H1 (cell line): ENCODE data around the gene CCDC80.

Source experiments
- SAP30 ChIP-seq: fragments of 300-600 bp; sonication (generic); IDR thresholded peaks from 2 replicates; pipeline ENCODE4 v1.7.1; 2012; ENCODE audit warnings: low read length, moderate library complexity, mild to moderate bottlenecking, inconsistent platforms; ENCODE audit not compliant: insufficient read depth, insufficient replicate concordance
- SIN3A ChIP-seq, 2 experiments: IDR thresholded peaks in 1 of 2; conservative IDR thresholded peaks in 1 of 2; 2 replicates each; pipeline ENCODE4 v1.6.1; 2011 to 2012; ENCODE audit warnings: low read length in 2 of 2, improper control_type of control experiment in 1 of 2, low read depth in 1 of 2, mild to moderate bottlenecking in 1 of 2
- SUZ12 ChIP-seq: fragments of 200-600 bp; sonication (generic); IDR thresholded peaks from 2 replicates; pipeline ENCODE4 v1.6.1; 2012; ENCODE audit warnings: mild to moderate bottlenecking, inconsistent platforms, low read length, moderate library complexity, mixed read lengths

GRCh38 chr3:112631257-112631656 is 9.7 kb downstream of the CCDC80 start:
- TF ChIP-seq SUZ12 (no peak), SIN3A (conservative IDR thresholded peaks at IDR 0.05 in 1 of 2, IDR thresholded peaks at IDR 0.05 in 1 of 2; ENCODE audit: low read depth in 1 of 2, low read length in 2 of 2) (no peak), SAP30 (no peak)
